Muscle layer of duodenum (tissue), 2 donors: ENCODE data around the gene RFC4.
"Not testable (repeated sequence)": the region's sequence is repeated elsewhere in the genome, so short reads cannot be mapped to it uniquely, and the experiment has no call there.

Source experiments
- H3K27ac ChIP-seq: one replicate; pipeline ENCODE4 v1.7.0; 2013; ENCODE audit warnings: mild to moderate bottlenecking, low read length
- H3K27me3 ChIP-seq: one replicate; pipeline ENCODE4 v1.7.0; 2013; ENCODE audit warnings: low read depth, mild to moderate bottlenecking, control low read depth, low read length
- H3K36me3 ChIP-seq, 2 donors: one replicate each; pipeline ENCODE4 v1.7.0; 2013; ENCODE audit warnings: low read length in 2 of 2, control low read depth in 1 of 2, mild to moderate bottlenecking in 1 of 2; ENCODE audit not compliant: insufficient read depth in 2 of 2, control insufficient read depth in 1 of 2
- H3K4me1 ChIP-seq, 2 donors: one replicate each; pipeline ENCODE4 v1.7.0; 2013; ENCODE audit warnings: low read length in 2 of 2, mild to moderate bottlenecking in 2 of 2, control low read depth in 1 of 2, moderate library complexity in 1 of 2; ENCODE audit not compliant: insufficient read depth in 2 of 2, control insufficient read depth in 1 of 2
- H3K4me3 ChIP-seq, 2 donors: one replicate each; pipeline ENCODE4 v1.7.0; 2013; ENCODE audit warnings: low read length in 2 of 2, low read depth in 1 of 2, mild to moderate bottlenecking in 1 of 2
- H3K9me3 ChIP-seq, 2 donors: one replicate each; pipeline ENCODE4 v1.7.0; 2013; ENCODE audit warnings: low read length in 2 of 2, control low read depth in 1 of 2, mild to moderate bottlenecking in 1 of 2; ENCODE audit not compliant: control insufficient read depth in 1 of 2
- donor health status: healthy.

RFC4 gene

GRCh38 chr3:186823386-186823785 lies 17.1 kb upstream of the RFC4 start:
- H3K4me1 ChIP-seq: peaks cover 0 to 11% of the 10 kb centered on the region in 2 donors
- H3K9me3 ChIP-seq: no peaks in the 10 kb centered on the region
- peaks cover 28% of the 10 kb centered on the region for H3K27me3 ChIP-seq
- H3K36me3 ChIP-seq: no peaks in the 10 kb centered on the region
- H3K4me3 ChIP-seq: no peak overlapping the region
- no peak overlapping the region for H3K27ac ChIP-seq

- not testable (repeated sequence) for H3K4me1 ChIP-seq, H3K4me3 ChIP-seq
Observed at GRCh38 chr3:186822388-186822759, 16.1 kb upstream of the RFC4 start.

GRCh38 chr3:186821429-186822387 lies 15.4 kb upstream of the RFC4 start:
- peaks cover 23% of the 10 kb centered on the region for H3K27me3 ChIP-seq
- no peak overlapping the region for H3K4me3 ChIP-seq
- H3K9me3 ChIP-seq: no peaks in the 10 kb centered on the region
- H3K4me1 ChIP-seq: peaks cover 0 to 6% of the 10 kb centered on the region in 2 donors
- H3K27ac ChIP-seq: no peak overlapping the region
- no peaks in the 10 kb centered on the region for H3K36me3 ChIP-seq

More at GRCh38 chr3:186822388-186822759, 16.1 kb upstream of the RFC4 start:
- not testable (repeated sequence) for H3K36me3 ChIP-seq, H3K9me3 ChIP-seq, H3K27ac ChIP-seq
- H3K27me3 ChIP-seq: peaks cover 23% of the 10 kb centered on the region

- no peaks in the 10 kb centered on the region for H3K27me3 ChIP-seq
- no peaks in the 10 kb centered on the region for H3K36me3 ChIP-seq
Observed at GRCh38 chr3:186818956-186819355, 12.7 kb upstream of the RFC4 start.

GRCh38 chr3:186818516-186818915 lies 12.2 kb upstream of the RFC4 start:
- no peaks in the 10 kb centered on the region for H3K36me3 ChIP-seq
- no peak overlapping the region for H3K4me3 ChIP-seq
- H3K27ac ChIP-seq: no peak overlapping the region
- H3K9me3 ChIP-seq: no peaks in the 10 kb centered on the region
- H3K27me3 ChIP-seq: no peaks in the 10 kb centered on the region
- no peaks in the 10 kb centered on the region for H3K4me1 ChIP-seq

More at GRCh38 chr3:186818956-186819355, 12.7 kb upstream of the RFC4 start:
- Histone ChIP-seq H3K4me3 (no peak overlapping the region), H3K4me1 (no peaks in the 10 kb centered on the region), H3K9me3 (no peaks in the 10 kb centered on the region), H3K27ac (no peak overlapping the region)

GRCh38 chr3:186815435-186815834 lies 9.2 kb upstream of the RFC4 start:
- Histone ChIP-seq H3K27ac (no peak overlapping the region), H3K4me3 (no peak overlapping the region), H3K36me3 (no peaks in the 10 kb centered on the region), H3K9me3 (no peaks in the 10 kb centered on the region), H3K27me3 (no peaks in the 10 kb centered on the region), H3K4me1 (no peaks in the 10 kb centered on the region)

GRCh38 chr3:186814100-186814499 lies 7.8 kb upstream of the RFC4 start:
- no peak overlapping the region for H3K27ac ChIP-seq
- H3K4me1 ChIP-seq: no peaks in the 10 kb centered on the region
- H3K36me3 ChIP-seq: no peaks in the 10 kb centered on the region
- no peaks in the 10 kb centered on the region for H3K27me3 ChIP-seq
- no peak overlapping the region for H3K4me3 ChIP-seq
- no peaks in the 10 kb centered on the region for H3K9me3 ChIP-seq

GRCh38 chr3:186811313-186811712 lies 5.0 kb upstream of the RFC4 start:
- H3K4me3 ChIP-seq, H3K4me1 ChIP-seq, H3K36me3 ChIP-seq, H3K9me3 ChIP-seq, H3K27me3 ChIP-seq, H3K27ac ChIP-seq: not testable (repeated sequence)

GRCh38 chr3:186810336-186810996 lies 4.2 kb upstream of the RFC4 start:
- H3K4me3 ChIP-seq: no peak overlapping the region
- H3K4me1 ChIP-seq: peaks cover 4 to 10% of the 10 kb centered on the region in 2 donors
- H3K27ac ChIP-seq: no peak overlapping the region
- no peaks in the 10 kb centered on the region for H3K27me3 ChIP-seq
- H3K9me3 ChIP-seq: no peaks in the 10 kb centered on the region
- no peaks in the 10 kb centered on the region for H3K36me3 ChIP-seq

GRCh38 chr3:186807231-186807630 lies 949 bp upstream of the RFC4 start:
- Histone ChIP-seq H3K4me3 (peak overlapping the region; percentile 78 to 87), H3K4me1 (peaks cover 9 to 12% of the 10 kb centered on the region in 2 donors), H3K27ac (peak overlapping the region; percentile 80)

GRCh38 chr3:186803447-186803846 lies 2.8 kb downstream of the RFC4 start:
- H3K27ac ChIP-seq, H3K9me3 ChIP-seq, H3K27me3 ChIP-seq, H3K4me3 ChIP-seq: not testable (repeated sequence)
- Histone ChIP-seq H3K4me1 (peaks cover 9 to 12% of the 10 kb centered on the region in 2 donors), H3K36me3 (peaks cover 0 to 29% of the 10 kb centered on the region in 2 donors)

More at GRCh38 chr3:186807231-186807630, 949 bp upstream of the RFC4 start:
- Histone ChIP-seq H3K9me3 (no peaks in the 10 kb centered on the region), H3K36me3 (peaks cover 0 to 7% of the 10 kb centered on the region in 2 donors), H3K27me3 (no peaks in the 10 kb centered on the region)
